ENCODE measurements around the gene TMEM52B. TPM values are rescaled to one million over a fixed set of nuclear protein-coding genes. Genes with fewer than 3 reads are reported as not detected.

Gene TMEM52B
- total and polyA plus RNA-seq, 4 donors, result 0.37 TPM; not detected in 3

DNA sequence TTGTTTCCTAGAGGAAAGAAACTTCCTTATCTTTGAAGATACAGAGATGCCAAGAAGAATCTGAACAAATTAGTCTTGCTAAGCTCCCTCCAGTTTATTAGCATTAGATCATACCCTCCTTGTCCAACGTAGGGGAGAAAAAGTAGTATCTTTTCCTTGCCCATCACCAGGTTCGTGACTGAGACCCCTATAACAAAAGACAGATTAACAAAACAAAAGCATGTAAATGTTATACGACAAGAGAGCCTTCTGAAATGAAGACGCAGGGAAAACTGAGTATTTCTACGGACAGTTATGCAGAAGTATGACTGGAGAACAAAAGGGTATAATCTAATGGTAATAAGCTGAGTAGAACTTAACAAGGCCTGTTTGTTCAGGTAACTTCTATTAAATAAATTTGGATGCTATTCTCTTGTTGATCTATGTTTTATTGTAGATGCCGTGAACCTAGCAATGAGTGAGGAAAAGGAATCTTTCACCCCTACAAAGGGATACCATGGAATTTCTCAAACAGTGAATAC lies 45.9 kb upstream of the TMEM52B start:
- TF ChIP-seq ZBTB33 (IDR thresholded peaks at IDR 0.05), result no peak
- TF ChIP-seq YY1 (IDR thresholded peaks at IDR 0.05), result no peak
- TF ChIP-seq GABPA (IDR thresholded peaks at IDR 0.05 in 1 of 2, conservative IDR thresholded peaks at IDR 0.05 in 1 of 2), result no peak
- TF ChIP-seq HNF4G (IDR thresholded peaks at IDR 0.05), result no peak
- TF ChIP-seq FOXA2 (IDR thresholded peaks at IDR 0.05), result no peak
- TF ChIP-seq, protein P1, sequence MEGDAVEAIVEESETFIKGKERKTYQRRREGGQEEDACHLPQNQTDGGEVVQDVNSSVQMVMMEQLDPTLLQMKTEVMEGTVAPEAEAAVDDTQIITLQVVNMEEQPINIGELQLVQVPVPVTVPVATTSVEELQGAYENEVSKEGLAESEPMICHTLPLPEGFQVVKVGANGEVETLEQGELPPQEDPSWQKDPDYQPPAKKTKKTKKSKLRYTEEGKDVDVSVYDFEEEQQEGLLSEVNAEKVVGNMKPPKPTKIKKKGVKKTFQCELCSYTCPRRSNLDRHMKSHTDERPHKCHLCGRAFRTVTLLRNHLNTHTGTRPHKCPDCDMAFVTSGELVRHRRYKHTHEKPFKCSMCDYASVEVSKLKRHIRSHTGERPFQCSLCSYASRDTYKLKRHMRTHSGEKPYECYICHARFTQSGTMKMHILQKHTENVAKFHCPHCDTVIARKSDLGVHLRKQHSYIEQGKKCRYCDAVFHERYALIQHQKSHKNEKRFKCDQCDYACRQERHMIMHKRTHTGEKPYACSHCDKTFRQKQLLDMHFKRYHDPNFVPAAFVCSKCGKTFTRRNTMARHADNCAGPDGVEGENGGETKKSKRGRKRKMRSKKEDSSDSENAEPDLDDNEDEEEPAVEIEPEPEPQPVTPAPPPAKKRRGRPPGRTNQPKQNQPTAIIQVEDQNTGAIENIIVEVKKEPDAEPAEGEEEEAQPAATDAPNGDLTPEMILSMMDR (IDR thresholded peaks at IDR 0.05; ENCODE audit: low read depth, low read length, missing input control), result no peak
- TF ChIP-seq HNF4A (conservative IDR thresholded peaks at IDR 0.05), result no peak
- TF ChIP-seq NR2F2 (IDR thresholded peaks at IDR 0.05), result no peak
- no peak for TF ChIP-seq TAF1 (conservative IDR thresholded peaks at IDR 0.05)
- no peak for TF ChIP-seq FOXA1 (IDR thresholded peaks at IDR 0.05)
- TF ChIP-seq EGR1 (IDR thresholded peaks at IDR 0.05; ENCODE audit: low read depth in 2 of 2), result no peak

DNA sequence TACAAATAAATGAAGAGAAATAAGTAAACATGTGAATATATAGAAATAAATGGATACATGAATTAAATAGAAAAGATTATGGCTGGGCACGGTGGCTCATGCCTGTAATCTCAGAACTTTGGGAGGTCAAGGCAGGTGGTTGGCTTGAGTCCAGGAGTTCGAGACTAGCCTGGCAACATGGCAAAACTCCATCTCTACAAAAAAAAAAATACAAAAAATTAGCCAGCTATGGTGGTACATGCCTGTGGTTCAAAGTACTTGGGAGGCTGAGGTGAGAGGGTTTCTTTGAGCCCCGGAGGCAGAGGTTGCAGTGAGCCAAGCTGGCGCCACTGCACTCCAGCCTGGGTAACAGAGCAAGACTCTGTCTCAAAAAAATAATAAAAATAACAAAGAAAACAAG lies 43.7 kb upstream of the TMEM52B start:
- no peak for DNase-seq (ENCODE audit: low spot score)
- no peak for TF ChIP-seq JUND (IDR thresholded peaks at IDR 0.05)
- no peak for TF ChIP-seq EGR1 (IDR thresholded peaks at IDR 0.05; ENCODE audit: low read depth in 2 of 2)
- TF ChIP-seq RAD21 (IDR thresholded peaks at IDR 0.05), result no peak
- TF ChIP-seq GABPA (IDR thresholded peaks at IDR 0.05 in 1 of 2, conservative IDR thresholded peaks at IDR 0.05 in 1 of 2), result no peak
- no peak for TF ChIP-seq FOXA2 (IDR thresholded peaks at IDR 0.05)
- TF ChIP-seq, protein P1 (IDR thresholded peaks at IDR 0.05; ENCODE audit: low read depth, low read length, missing input control), result no peak
- TF ChIP-seq RXRA (IDR thresholded peaks at IDR 0.05), result no peak
- TF ChIP-seq HNF4A (conservative IDR thresholded peaks at IDR 0.05), result no peak
- TF ChIP-seq ZBTB33 (IDR thresholded peaks at IDR 0.05), result no peak
- no peak for TF ChIP-seq FOXA1 (IDR thresholded peaks at IDR 0.05)
- TF ChIP-seq SP1 (IDR thresholded peaks at IDR 0.05), result no peak
- no peak for TF ChIP-seq TAF1 (conservative IDR thresholded peaks at IDR 0.05)
- no peak for TF ChIP-seq HNF4G (IDR thresholded peaks at IDR 0.05)
- TF ChIP-seq NR2F2 (IDR thresholded peaks at IDR 0.05), result no peak
- no peak for TF ChIP-seq YY1 (IDR thresholded peaks at IDR 0.05)
- no peak for TF ChIP-seq MAX (IDR thresholded peaks at IDR 0.05)
- no peak for TF ChIP-seq REST (IDR thresholded peaks at IDR 0.05)
- no peak for TF ChIP-seq ATF3 (IDR thresholded peaks at IDR 0.05)
- Histone ChIP-seq H3K9me3 (ENCODE audit: control insufficient read depth in 4 of 4, low read length in 3 of 4) (no peaks in the 10 kb centered on the region), H3K4me1 (ENCODE audit: control insufficient read depth in 4 of 4, insufficient read depth in 4 of 4, low read length in 3 of 4) (peaks cover 0 to 4% (median 0%) of the 10 kb centered on the region in 4 donors), H3K27ac (ENCODE audit: low read depth in 1 of 2, low read length in 2 of 2) (no peak overlapping the region), H3K9ac (ENCODE audit: low read depth in 1 of 2, low read length in 2 of 2) (no peak overlapping the region), H3K27me3 (ENCODE audit: control insufficient read depth in 4 of 4, insufficient read depth in 4 of 4, low read length in 3 of 4) (no peaks in the 10 kb centered on the region), H3K4me3 (ENCODE audit: low read depth in 1 of 3, low read length in 3 of 3) (no peak overlapping the region), H3K36me3 (ENCODE audit: control insufficient read depth in 4 of 4, insufficient read depth in 3 of 4, low read depth in 1 of 4, low read length in 3 of 4) (no peaks in the 10 kb centered on the region)
- WGBS, result 67% methylated on average over 4 of the region's 4 CpGs

More for the DNA sequence above, 45.9 kb upstream of the TMEM52B start:
- H3K4me1 ChIP-seq (ENCODE audit: control insufficient read depth in 4 of 4, insufficient read depth in 4 of 4, low read length in 3 of 4), result peaks cover 0 to 4% (median 0%) of the 10 kb centered on the region in 4 donors
- no peak overlapping the region for H3K9ac ChIP-seq (ENCODE audit: low read depth in 1 of 2, low read length in 2 of 2)
- DNase-seq (ENCODE audit: low spot score), result no peak
- no peaks in the 10 kb centered on the region for H3K36me3 ChIP-seq (ENCODE audit: control insufficient read depth in 4 of 4, insufficient read depth in 3 of 4, low read depth in 1 of 4, low read length in 3 of 4)
- H3K27ac ChIP-seq (ENCODE audit: low read depth in 1 of 2, low read length in 2 of 2), result no peak overlapping the region
- no peaks in the 10 kb centered on the region for H3K9me3 ChIP-seq (ENCODE audit: control insufficient read depth in 4 of 4, low read length in 3 of 4)
- 86% methylated on average over 6 of the region's 6 CpGs for WGBS
- H3K27me3 ChIP-seq (ENCODE audit: control insufficient read depth in 4 of 4, insufficient read depth in 4 of 4, low read length in 3 of 4), result peaks cover 0 to 4% (median 0%) of the 10 kb centered on the region in 4 donors
- H3K4me3 ChIP-seq (ENCODE audit: low read depth in 1 of 3, low read length in 3 of 3), result no peak overlapping the region
